Natural killer cell treated with Interleukin-12 subunit alpha and Interleukin-12 subunit beta and Interleukin-15 and Interleukin-18, amount 100 ng/mL, for 72 hours (primary cell): ENCODE measurements around the gene TMEM127. TPM values are rescaled to one million over a fixed set of nuclear protein-coding genes. Genes with fewer than 3 reads are reported as not detected.
A peak's percentile ranks its signal among the peaks of the same experiment; 100 is the strongest.

Source experiments
- ATAC-seq, 2 donors: fragments of 150-1000 bp; cut with Tn5 transposase in 1 of 2; sonication (Bioruptor Pico), chemical (Tn5 transposase) in 1 of 2; 2 replicates each; pipeline ENCODE4 v1.10.0; 2021
- DNase-seq: peaks from one replicate; pipeline ENCODE4 v3.0.0; 2022; ENCODE audit warnings: low spot score
- H3K27ac Mint-ChIP-seq, 2 donors: 1 replicate in 1 of 2; 2 replicates in 1 of 2; pipeline ENCODE4 v1.8.0; 2022; ENCODE audit warnings: mixed read lengths in 2 of 2, mild to moderate bottlenecking in 1 of 2, moderate library complexity in 1 of 2
- H3K27me3 Mint-ChIP-seq, 2 donors: 1 replicate in 1 of 2; 2 replicates in 1 of 2; pipeline ENCODE4 v1.8.0; 2022; ENCODE audit warnings: mixed read lengths in 2 of 2
- H3K36me3 Mint-ChIP-seq: one replicate; pipeline ENCODE4 v1.8.0; 2022; ENCODE audit warnings: mixed read lengths
- H3K4me1 Mint-ChIP-seq, 2 donors: 1 replicate in 1 of 2; 2 replicates in 1 of 2; pipeline ENCODE4 v1.8.0; 2022; ENCODE audit warnings: low read depth in 2 of 2, mixed read lengths in 2 of 2, mild to moderate bottlenecking in 1 of 2
- H3K4me3 Mint-ChIP-seq: one replicate; pipeline ENCODE4 v1.8.0; 2022; ENCODE audit warnings: mixed read lengths
- H3K9me3 Mint-ChIP-seq: 2 replicates; pipeline ENCODE4 v1.8.0; 2022; ENCODE audit warnings: mixed read lengths
- total RNA-seq, 2 donors: library from RNA; stranded (reverse); gene quantifications; one replicate each; pipeline ENCODE4 v1.2.3, GENCODE V29; 2022

Gene TMEM127
- total RNA-seq, 2 donors from 2014 or later: 41.4 to 49.4 TPM

GRCh38 chr2:96274355-96275056 is 8.7 kb upstream of the TMEM127 start:
- no peak for ATAC-seq
- DNase-seq: no peak
- H3K27ac Mint-ChIP-seq: peak overlapping the region in 1 of 2 donors; percentile 24
- peaks cover 8% of the 10 kb centered on the region for H3K36me3 Mint-ChIP-seq
- H3K4me1 Mint-ChIP-seq: no peaks in the 10 kb centered on the region
- H3K9me3 Mint-ChIP-seq: no peaks in the 10 kb centered on the region
- H3K4me3 Mint-ChIP-seq: no peak overlapping the region
- no peaks in the 10 kb centered on the region for H3K27me3 Mint-ChIP-seq

DNA sequence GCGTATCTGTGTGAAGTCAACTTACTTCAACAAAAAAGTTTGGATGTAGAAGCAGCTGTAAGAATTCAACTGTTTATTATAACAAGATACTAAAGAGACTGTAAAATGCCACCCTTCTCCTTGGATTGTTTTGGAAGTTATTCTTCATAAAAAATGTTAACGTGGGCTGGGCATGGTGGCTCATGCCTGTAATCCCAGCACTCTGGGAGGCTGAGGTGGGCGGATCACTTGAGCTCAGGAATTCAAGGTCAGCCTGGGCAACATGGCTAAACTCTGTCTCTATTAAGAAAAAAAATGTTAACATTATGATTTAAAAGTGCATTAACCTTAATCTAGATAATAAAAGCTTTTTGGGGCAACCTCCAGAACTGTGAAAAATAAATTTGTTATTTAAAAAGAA is 8.0 kb upstream of the TMEM127 start:
- no peaks in the 10 kb centered on the region for H3K9me3 Mint-ChIP-seq
- DNase-seq (no peak), ATAC-seq (no peak)
- H3K4me1 Mint-ChIP-seq: peaks cover 3% of the 10 kb centered on the region in 2 donors
- peaks cover 7% of the 10 kb centered on the region for H3K36me3 Mint-ChIP-seq
- no peaks in the 10 kb centered on the region for H3K27me3 Mint-ChIP-seq
- no peak overlapping the region for H3K4me3 Mint-ChIP-seq
- H3K27ac Mint-ChIP-seq: no peak overlapping the region

DNA sequence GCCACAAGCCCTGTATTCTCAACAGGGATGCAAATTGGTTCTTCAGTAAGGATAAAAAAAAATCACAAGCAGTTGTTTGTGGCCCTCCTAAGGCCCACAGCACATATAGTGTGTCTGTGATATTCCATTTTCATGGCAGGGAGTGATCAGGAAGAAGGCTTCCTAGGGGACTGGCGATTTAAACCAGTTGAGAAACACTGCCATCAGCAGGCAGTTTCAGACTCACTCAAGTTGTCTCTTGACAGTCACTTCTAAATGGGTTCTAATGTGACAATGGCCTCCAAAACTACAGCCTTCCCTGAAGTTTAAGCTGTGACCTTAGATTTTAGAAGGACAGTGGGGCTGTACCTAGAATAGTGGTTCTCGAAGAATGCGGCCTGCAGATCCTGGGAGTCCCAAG is 6.2 kb upstream of the TMEM127 start:
- Mint-ChIP-seq H3K27me3 (no peaks in the 10 kb centered on the region), H3K4me1 (peaks cover 18 to 19% of the 10 kb centered on the region in 2 donors), H3K36me3 (peaks cover 16% of the 10 kb centered on the region), H3K9me3 (no peaks in the 10 kb centered on the region), H3K27ac (peak overlapping the region in 1 of 2 donors; percentile 26), H3K4me3 (no peak overlapping the region)
- DNase-seq (no peak), ATAC-seq (no peak)

GRCh38 chr2:96267159-96267971 is 1.6 kb upstream of the TMEM127 start:
- Mint-ChIP-seq H3K4me1 (peaks cover 37 to 39% of the 10 kb centered on the region in 2 donors), H3K27me3 (no peaks in the 10 kb centered on the region), H3K4me3 (peak overlapping the region; percentile 98), H3K27ac (peak overlapping the region; percentile 88 to 94), H3K36me3 (peaks cover 25% of the 10 kb centered on the region), H3K9me3 (no peaks in the 10 kb centered on the region)
- DNase-seq (peak; percentile 66), ATAC-seq (peak in 1 of 2 donors; percentile 47)

DNA sequence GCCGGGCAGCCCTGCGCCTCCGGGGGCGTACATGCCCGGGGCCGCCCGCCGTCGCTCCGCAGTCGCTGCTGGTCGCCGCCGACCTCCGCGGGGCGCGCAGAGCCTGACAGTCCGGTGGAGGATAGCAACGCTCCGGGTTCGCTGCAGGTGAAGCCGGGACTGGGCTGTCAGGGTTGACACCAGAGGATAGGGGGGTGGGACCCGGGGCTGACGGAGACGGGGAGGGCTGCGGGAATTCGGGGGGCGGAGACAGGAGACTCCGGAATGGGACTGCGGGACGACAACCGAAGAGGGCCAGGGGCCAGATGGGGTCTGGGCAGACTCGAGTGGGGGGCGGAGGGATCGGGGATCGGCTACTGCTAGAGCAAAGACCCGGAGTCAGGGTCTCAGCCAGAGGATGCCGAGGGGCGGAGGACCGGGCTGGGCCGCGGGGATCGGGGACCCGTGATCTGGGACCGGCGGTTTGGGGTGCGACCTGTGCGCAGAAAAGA is 403 bp downstream of the TMEM127 start:
- H3K9me3 Mint-ChIP-seq: no peaks in the 10 kb centered on the region
- no peaks in the 10 kb centered on the region for H3K27me3 Mint-ChIP-seq
- DNase-seq (peak; percentile 70), ATAC-seq (peak; percentile 20 to 21)
- peak overlapping the region; percentile 98 for H3K4me3 Mint-ChIP-seq
- H3K4me1 Mint-ChIP-seq: peaks cover 47 to 49% of the 10 kb centered on the region in 2 donors
- H3K36me3 Mint-ChIP-seq: peaks cover 25% of the 10 kb centered on the region
- H3K27ac Mint-ChIP-seq: peak overlapping the region in 1 of 2 donors; percentile 88

- Mint-ChIP-seq H3K27ac (peak overlapping the region; percentile 32 to 88), H3K27me3 (no peaks in the 10 kb centered on the region), H3K4me1 (peaks cover 49 to 53% of the 10 kb centered on the region in 2 donors), H3K9me3 (no peaks in the 10 kb centered on the region), H3K4me3 (peak overlapping the region; percentile 98), H3K36me3 (peaks cover 25% of the 10 kb centered on the region)
- ATAC-seq: no peak
- DNase-seq: no peak
Observed at GRCh38 chr2:96264656-96265348, 995 bp downstream of the TMEM127 start.

DNA sequence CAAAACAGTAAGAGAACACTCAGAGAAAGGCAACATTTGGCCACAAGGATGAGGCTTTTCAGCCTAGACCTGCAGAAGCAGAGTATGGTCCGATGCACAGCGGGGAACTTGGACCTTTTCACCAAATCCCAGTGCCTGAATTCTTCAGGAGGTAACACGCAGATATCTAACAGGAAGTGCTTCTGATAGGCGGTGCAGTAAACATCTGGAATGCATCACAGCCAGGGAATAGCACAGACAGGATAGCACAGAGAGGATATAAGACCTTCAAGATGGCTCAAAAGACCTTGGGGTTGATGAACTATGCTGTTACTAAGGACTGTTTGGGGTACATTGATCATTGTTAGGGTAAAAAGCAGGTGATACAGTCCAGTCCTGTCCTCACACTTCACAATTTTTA is 1.7 kb downstream of the TMEM127 start:
- no peaks in the 10 kb centered on the region for H3K9me3 Mint-ChIP-seq
- peak overlapping the region; percentile 98 for H3K4me3 Mint-ChIP-seq
- peaks cover 24% of the 10 kb centered on the region for H3K36me3 Mint-ChIP-seq
- peak overlapping the region; percentile 32 to 88 for H3K27ac Mint-ChIP-seq
- peaks cover 56 to 61% of the 10 kb centered on the region in 2 donors for H3K4me1 Mint-ChIP-seq
- no peaks in the 10 kb centered on the region for H3K27me3 Mint-ChIP-seq
- ATAC-seq: no peak
- DNase-seq: no peak

GRCh38 chr2:96262306-96262705 is 3.5 kb downstream of the TMEM127 start:
- DNase-seq: no peak
- no peak for ATAC-seq
- Mint-ChIP-seq H3K4me1 (peaks cover 45 to 52% of the 10 kb centered on the region in 2 donors), H3K4me3 (no peak overlapping the region), H3K36me3 (peaks cover 9% of the 10 kb centered on the region), H3K9me3 (no peaks in the 10 kb centered on the region), H3K27ac (peak overlapping the region in 1 of 2 donors; percentile 29), H3K27me3 (no peaks in the 10 kb centered on the region)

DNA sequence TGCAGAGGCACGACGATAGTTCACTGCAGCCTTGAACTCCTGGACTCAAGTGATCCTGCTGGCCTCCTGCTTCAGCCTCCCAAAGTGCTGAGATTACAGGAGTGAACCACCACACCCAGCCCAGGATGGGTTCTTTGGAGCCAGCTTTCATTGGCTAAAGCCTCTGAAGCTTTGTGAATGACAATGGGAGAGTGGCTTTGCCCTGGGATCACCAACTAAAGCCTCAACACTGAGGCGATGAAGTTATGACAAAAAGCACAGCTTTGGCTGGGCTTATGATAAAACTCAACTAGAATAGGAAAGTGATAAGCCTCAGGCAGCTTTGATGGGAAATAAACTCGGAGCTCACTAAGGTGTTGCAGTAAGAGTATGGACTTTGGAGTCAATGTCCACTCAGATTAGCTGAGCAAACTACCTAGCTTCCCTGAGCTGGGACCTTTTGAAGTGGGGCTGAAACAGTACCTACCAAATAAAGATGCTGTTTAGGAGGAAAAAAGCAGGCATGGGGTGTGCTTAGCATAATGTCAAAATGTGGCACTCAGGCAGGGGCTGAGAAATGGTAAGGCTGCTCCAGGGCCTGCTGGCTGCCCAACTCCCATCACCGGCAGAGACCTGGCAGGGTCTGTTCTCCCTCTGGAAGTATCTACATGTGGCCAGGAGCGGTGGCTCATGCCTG is 4.3 kb downstream of the TMEM127 start:
- H3K4me3 Mint-ChIP-seq: no peak overlapping the region
- H3K4me1 Mint-ChIP-seq: peaks cover 44 to 52% of the 10 kb centered on the region in 2 donors
- H3K27me3 Mint-ChIP-seq: no peaks in the 10 kb centered on the region
- peak overlapping the region; percentile 76 to 85 for H3K27ac Mint-ChIP-seq
- H3K9me3 Mint-ChIP-seq: no peaks in the 10 kb centered on the region
- DNase-seq (no peak), ATAC-seq (no peak)
- H3K36me3 Mint-ChIP-seq: peaks cover 7% of the 10 kb centered on the region

DNA sequence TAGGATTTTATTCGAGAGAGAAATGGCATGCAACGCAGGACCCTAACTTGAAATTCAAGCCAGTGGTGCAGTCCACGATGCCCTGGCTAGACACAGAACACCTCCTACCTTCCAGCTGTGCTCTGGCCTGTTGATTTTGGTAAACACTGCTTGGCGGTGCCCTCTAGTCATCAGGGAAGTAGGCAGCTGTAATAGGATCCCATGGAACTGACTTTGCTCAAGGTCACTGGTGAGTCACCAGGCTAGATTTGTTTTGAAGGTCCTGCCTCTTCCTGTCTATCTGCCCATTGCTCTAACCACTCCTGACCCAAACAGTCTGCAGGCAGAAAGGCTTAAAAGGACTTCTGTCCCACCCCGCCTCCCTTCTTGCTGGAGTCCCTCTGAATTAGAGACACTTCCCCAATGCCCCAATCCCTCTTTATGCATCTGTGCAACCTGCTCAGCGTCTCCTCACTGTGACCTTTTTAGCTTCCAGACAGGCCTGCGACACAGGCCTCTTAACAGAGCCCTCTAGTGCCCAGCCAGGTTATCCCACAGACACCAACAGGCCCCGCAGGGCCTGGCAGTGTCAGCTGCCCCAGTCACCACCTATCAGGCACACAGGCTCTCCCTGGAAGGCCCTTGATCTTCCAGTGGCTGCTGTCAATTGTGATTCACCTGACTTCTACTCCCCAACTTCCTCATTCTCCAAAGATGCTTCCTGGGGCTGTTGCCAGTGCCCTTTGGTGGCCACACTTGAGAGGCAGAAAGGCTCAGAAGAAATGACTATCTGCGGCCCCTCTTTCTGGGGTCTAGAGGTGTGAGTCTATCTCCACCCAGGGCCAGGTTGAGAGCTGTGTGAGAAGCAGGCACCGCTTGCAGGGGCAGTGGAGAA is 5.2 kb downstream of the TMEM127 start:
- no peaks in the 10 kb centered on the region for H3K27me3 Mint-ChIP-seq
- no peak for DNase-seq
- H3K4me1 Mint-ChIP-seq: peaks cover 42 to 50% of the 10 kb centered on the region in 2 donors
- peak overlapping the region; percentile 32 for H3K4me3 Mint-ChIP-seq
- peak overlapping the region; percentile 76 to 85 for H3K27ac Mint-ChIP-seq
- no peaks in the 10 kb centered on the region for H3K9me3 Mint-ChIP-seq
- peak; percentile 54 to 58 for ATAC-seq
- H3K36me3 Mint-ChIP-seq: peaks cover 4% of the 10 kb centered on the region

- H3K4me1 Mint-ChIP-seq: peaks cover 42 to 51% of the 10 kb centered on the region in 2 donors
- no peak overlapping the region for H3K4me3 Mint-ChIP-seq
- no peaks in the 10 kb centered on the region for H3K27me3 Mint-ChIP-seq
- H3K9me3 Mint-ChIP-seq: no peaks in the 10 kb centered on the region
- ATAC-seq: peak in 1 of 2 donors; percentile 29
- no peak for DNase-seq
- H3K36me3 Mint-ChIP-seq: peaks cover 9% of the 10 kb centered on the region
- peak overlapping the region; percentile 76 to 85 for H3K27ac Mint-ChIP-seq
Observed at GRCh38 chr2:96259497-96259921, 6.3 kb downstream of the TMEM127 start.

DNA sequence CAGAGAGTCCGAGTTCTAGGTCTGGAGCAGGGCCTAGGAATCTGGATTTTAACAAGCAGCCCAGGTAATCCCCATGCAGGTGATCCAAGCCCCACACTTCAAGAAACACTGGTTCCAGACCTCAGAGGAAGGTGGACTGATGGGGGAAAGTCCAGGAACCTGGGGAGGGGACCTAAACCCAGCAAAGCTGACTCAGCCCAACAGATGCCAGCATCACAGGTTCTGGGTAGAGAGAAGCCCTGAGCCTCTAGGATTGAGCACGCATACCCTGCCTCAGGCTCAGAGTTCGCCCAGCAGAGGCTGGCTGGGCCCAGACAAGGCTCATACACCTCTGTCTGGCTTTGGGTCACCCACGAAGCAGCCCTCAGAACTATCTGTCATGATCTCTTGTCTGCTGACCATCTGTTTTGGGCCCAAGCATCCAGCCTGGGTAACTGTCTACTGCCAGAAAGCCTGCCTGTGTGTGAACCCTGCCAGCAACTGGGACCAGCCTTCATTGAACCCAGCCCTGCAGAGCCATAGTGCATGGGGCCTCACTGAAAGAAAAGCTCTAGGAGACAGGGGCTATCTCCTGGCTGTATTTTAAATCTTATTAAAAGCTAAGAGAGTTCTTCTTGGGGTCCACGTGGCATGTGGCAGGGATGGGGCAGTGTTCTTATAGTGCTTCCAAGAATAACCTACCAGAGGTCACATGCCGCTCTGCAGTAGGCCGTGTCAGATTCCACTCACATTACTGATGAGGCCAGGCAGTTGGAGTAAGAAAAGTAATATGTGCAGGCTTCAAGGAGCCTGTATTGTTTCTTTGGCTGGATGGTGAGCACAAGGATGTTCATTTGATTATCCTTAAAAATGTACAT is 7.4 kb downstream of the TMEM127 start:
- H3K27ac Mint-ChIP-seq: peak overlapping the region in 1 of 2 donors; percentile 85
- H3K27me3 Mint-ChIP-seq: no peaks in the 10 kb centered on the region
- no peak for DNase-seq
- no peak for ATAC-seq
- no peak overlapping the region for H3K4me3 Mint-ChIP-seq
- no peaks in the 10 kb centered on the region for H3K9me3 Mint-ChIP-seq
- peaks cover 32 to 42% of the 10 kb centered on the region in 2 donors for H3K4me1 Mint-ChIP-seq
- H3K36me3 Mint-ChIP-seq: peaks cover 6% of the 10 kb centered on the region
